HepG2 (cell line): ENCODE data around the gene FBXL2. TPM values are rescaled to one million over a fixed set of nuclear protein-coding genes. Genes with fewer than 3 reads are reported as not detected.

ENCODE experiments used
- ATAC-seq: fragments of 200-7000 bp; cut with Tn5 transposase; 3 replicates; pipeline ENCODE4 v1.9.1; 2020; ENCODE audit warnings: mild to moderate bottlenecking, moderate library complexity
- BruUV-seq: library from RNA; stranded (reverse); fragments of 400-500 nt; replicated peaks from 2 replicates; lab custom pipeline; 2021; lab: Mats Ljungman, UMichigan
- CTCF ChIA-PET: fragments of 300-600 bp; formaldehyde crosslinking; extraction: SDS; loops from one replicate; lab custom pipeline; 2021; ENCODE audit warnings: low total read pairs, inconsistent platforms, low intra/inter-chr PET ratio; lab: Yijun Ruan, JAX
- POLR2A ChIA-PET: fragments of 350-600 bp; sonication (Branson Sonifier 250); formaldehyde crosslinking; loops from one replicate; lab custom pipeline; 2020; ENCODE audit warnings: antibody characterized with exemption, inconsistent platforms; lab: Yijun Ruan, JAX
- DNase-seq: peaks from one replicate; pipeline ENCODE4 v3.0.0-alpha.2; 2015; ENCODE audit warnings: low spot score
- FAIRE-seq: peaks from 3 replicates; lab custom pipeline; 2011; peaks lifted over from hg19 to GRCh38; lab: Jason Lieb, UNC
- H2AFZ ChIP-seq: one replicate; pipeline ENCODE4 v1.6.1; 2011; ENCODE audit warnings: low read length, inconsistent platforms
- H3K27ac ChIP-seq: fragments of 300-600 bp; 3 replicates; pipeline ENCODE4 v1.8.0; 2011; ENCODE audit warnings: mixed run types, mild to moderate bottlenecking, mixed read lengths, low read length, inconsistent platforms; ENCODE audit not compliant: insufficient read depth; ENCODE audit errors: extremely low read length
- H3K27me3 ChIP-seq, 2 experiments: fragments of 200-600 bp in 1 of 2; 2 replicates in 1 of 2; 3 replicates in 1 of 2; pipeline versions ENCODE4 v1.6.0 to v1.8.0; 2011; ENCODE audit warnings: low read length in 2 of 2, mild to moderate bottlenecking in 2 of 2, moderate library complexity in 2 of 2, inconsistent platforms in 1 of 2; ENCODE audit not compliant: insufficient read depth in 2 of 2, control insufficient read depth in 1 of 2
- H3K36me3 ChIP-seq, 2 experiments: fragments of 200-600 bp in 1 of 2; replicated peaks in 1 of 2; 2 replicates in 1 of 2; 3 replicates in 1 of 2; pipeline versions ENCODE4 v1.5.1 to v1.8.0; 2011; ENCODE audit warnings: low read length in 2 of 2, inconsistent platforms in 1 of 2; ENCODE audit not compliant: insufficient read depth in 2 of 2, control insufficient read depth in 1 of 2
- H3K4me1 ChIP-seq: 2 replicates; pipeline ENCODE4 v1.5.1; 2012; ENCODE audit warnings: low read length, inconsistent platforms; ENCODE audit not compliant: insufficient read depth
- H3K4me2 ChIP-seq: 2 replicates; pipeline ENCODE4 v1.6.0; 2011; ENCODE audit warnings: low read depth, low read length, inconsistent platforms
- H3K4me3 ChIP-seq, 3 experiments: fragments of 200-600 bp in 1 of 3; sonication (generic), shearing (Covaris generic) in 1 of 3; replicated peaks in 1 of 3; 2 replicates each; pipeline ENCODE4 v1.5.1; 2011 to 2016; ENCODE audit warnings: low read length in 3 of 3, inconsistent platforms in 2 of 3, low read depth in 2 of 3, mild to moderate bottlenecking in 2 of 3, control low read depth in 1 of 3, mixed read lengths in 1 of 3; ENCODE audit not compliant: insufficient read depth in 1 of 3
- H3K79me2 ChIP-seq: one replicate; pipeline ENCODE4 v1.6.1; 2011; ENCODE audit warnings: low read length, inconsistent platforms; ENCODE audit not compliant: insufficient read depth
- H3K9ac ChIP-seq: 2 replicates; pipeline ENCODE4 v1.6.0; 2011; ENCODE audit warnings: mild to moderate bottlenecking, low read depth, low read length, inconsistent platforms; ENCODE audit not compliant: insufficient read depth
- H3K9me3 ChIP-seq: 2 replicates; pipeline ENCODE4 v1.5.1; 2012; ENCODE audit warnings: mild to moderate bottlenecking, low read length
- H4K20me1 ChIP-seq: 2 replicates; pipeline ENCODE4 v1.6.0; 2011; ENCODE audit warnings: inconsistent platforms, mild to moderate bottlenecking, low read length, moderate library complexity; ENCODE audit not compliant: insufficient read depth
- IKZF1 ChIP-seq: fragments of 450-650 bp; IDR thresholded peaks from 2 replicates; pipeline ENCODE4 v1.7.1; 2016
- KDM5A ChIP-seq: fragments of 200-600 bp; sonication (generic); IDR thresholded peaks from 2 replicates; pipeline ENCODE4 v1.7.0; 2018; ENCODE audit warnings: antibody characterized with exemption, mild to moderate bottlenecking, low read length, borderline replicate concordance
- MAF1 ChIP-seq: sonication (generic); formaldehyde crosslinking; IDR thresholded peaks from 2 replicates; pipeline ENCODE4 v1.5.0; 2020; ENCODE audit warnings: missing genetic modification reagents, borderline replicate concordance
- MED13 ChIP-seq: sonication (generic); formaldehyde crosslinking; IDR thresholded peaks from 2 replicates; pipeline ENCODE4 v1.5.0; 2020; ENCODE audit warnings: missing genetic modification reagents
- NRL ChIP-seq: sonication (generic); formaldehyde crosslinking; IDR thresholded peaks from 2 replicates; pipeline ENCODE4 v1.5.0; 2020; ENCODE audit warnings: missing genetic modification reagents, mild to moderate bottlenecking, moderate library complexity, borderline replicate concordance
- TCF7 ChIP-seq: sonication (generic); IDR thresholded peaks from 2 replicates; pipeline ENCODE4 v1.6.1; 2016; ENCODE audit warnings: antibody characterized with exemption, low read depth
- THYN1 ChIP-seq: sonication (generic); formaldehyde crosslinking; IDR thresholded peaks from 2 replicates; pipeline ENCODE4 v1.8.1; 2023; ENCODE audit warnings: low read depth, mild to moderate bottlenecking, moderate library complexity, missing genetic modification reagents, borderline replicate concordance
- U2AF2 ChIP-seq: fragments of 200-400 bp; formaldehyde crosslinking; IDR thresholded peaks from 2 replicates; pipeline ENCODE4 v1.6.1; 2017; ENCODE audit warnings: low read depth, mild to moderate bottlenecking, low read length
- ZKSCAN1 ChIP-seq: fragments of 150-350 bp; IDR thresholded peaks from 2 replicates; pipeline ENCODE4 v1.6.1; 2014; ENCODE audit warnings: low read length
- ZNF260 ChIP-seq: sonication (generic); formaldehyde crosslinking; IDR thresholded peaks from 2 replicates; pipeline ENCODE4 v1.4.0; 2020; ENCODE audit warnings: missing genetic modification reagents, low read depth, mild to moderate bottlenecking, borderline replicate concordance
- WGBS: methylation state at CpG from one replicate; pipeline ENCODE4 v1.1.6; 2017; ENCODE audit warnings: low lambda C conversion rate; 5-methylcytosine and 5-hydroxymethylcytosine counted together
- in situ Hi-C: cut with HindIII; loops from 2 replicates; pipeline ENCODE4 v1.10.0; 2017; ENCODE audit warnings: low pct_unique_long_range_greater_than_20kb; ENCODE audit not compliant: extremely low pct_ligation_motif_present
- intact Hi-C: fragments of 100-400 bp; cut with micrococcal nuclease; formaldehyde crosslinking; loops from one replicate; pipeline ENCODE4 v1.10.0; 2022; ENCODE audit not compliant: unreplicated experiment
- polyA plus RNA-seq, 8 experiments: library from polyadenylated mRNA; depleted of rRNA in 3 of 8; stranded (reverse) in 7 of 8; unstranded in 1 of 8; fragments of >200 nt; fragmentation: Illumina TruSeq in 4 of 8; extraction: Trizol in 4 of 8; gene quantifications; 2 replicates each; pipeline versions ENCODE4 v1.2.1 to v1.2.3, GENCODE V29; 2011 to 2016; ENCODE audit warnings: low read depth in 4 of 8, missing spikeins in 1 of 8, mixed read lengths in 1 of 8; ENCODE audit not compliant: insufficient read depth in 1 of 8
- total RNA-seq, 5 experiments: library from RNA; depleted of rRNA; stranded (reverse); fragments of >200 nt; fragmentation: Illumina TruSeq; extraction: Trizol; gene quantifications; 2 replicates each; pipeline ENCODE4 v1.2.3, GENCODE V29; 2016; ENCODE audit warnings: low read depth in 1 of 5

The FBXL2 gene
- total and polyA plus RNA-seq, 2 of the 13 experiments (the other 11 are each of a cell fraction or from before 2014, with no cell fraction given): 1.8 to 5.0 TPM

GRCh38 chr3:33360136-33360825, 83.0 kb downstream of the FBXL2 start (continued):
- TF ChIP-seq MAF1 (CRISPR knock-in tag) (no peak), MED13 (CRISPR knock-in tag) (no peak), U2AF2 (no peak), NRL (CRISPR knock-in tag) (no peak), ZKSCAN1 (no peak)

GRCh38 chr3:33363113-33363800, 86.0 kb downstream of the FBXL2 start:
- POLR2A ChIA-PET: no interaction called here

More at GRCh38 chr3:33363113-33363800, 86.0 kb downstream of the FBXL2 start:
- no peak for FAIRE-seq
- peaks cover 19% of the 10 kb centered on the region for H3K4me1 ChIP-seq
- H3K9ac ChIP-seq: no peak overlapping the region
- no peaks in the 10 kb centered on the region for H3K27me3 ChIP-seq
- H3K4me2 ChIP-seq: no peak overlapping the region
- no peak for TF ChIP-seq TCF7
- no peak for TF ChIP-seq KDM5A
- TF ChIP-seq IKZF1: no peak
- no peak for TF ChIP-seq THYN1 (CRISPR knock-in tag)
- no peak for TF ChIP-seq ZNF260 (CRISPR knock-in tag)
- intact Hi-C loops: no loop called here
- H3K9me3 ChIP-seq: no peaks in the 10 kb centered on the region
- no peak for DNase-seq
- no peak overlapping the region for H2AFZ ChIP-seq
- in situ Hi-C loops: loop anchor here (25.0 kb wide), 1 partner anchor 401 kb away; the partner anchor contains the start of gene CCR4
- BruUV-seq: no TSS peak
- H3K27ac ChIP-seq: no peak overlapping the region
- no peaks in the 10 kb centered on the region for H4K20me1 ChIP-seq
- no peak overlapping the region for H3K4me3 ChIP-seq
- no peaks in the 10 kb centered on the region for H3K79me2 ChIP-seq
- H3K36me3 ChIP-seq: no peaks in the 10 kb centered on the region
- 80% methylated on average over 3 of the region's 3 CpGs for WGBS
- no peak for ATAC-seq
- CTCF ChIA-PET: no interaction called here
